OCI-LY3 (cell line): ENCODE results near the gene LRRC8E.

ENCODE experiments used
- CTCF ChIP-seq: fragments of 200-600, 300-600 bp; sonication (generic); IDR thresholded peaks from 2 replicates; pipeline ENCODE4 v1.5.1; 2014; ENCODE audit warnings: antibody characterized with exemption, low read length, low read depth
- EZH2phosphoT487 ChIP-seq: fragments of 200-600 bp; shearing (Covaris generic); IDR thresholded peaks from 2 replicates; pipeline ENCODE4 v1.6.1; 2018; ENCODE audit warnings: antibody characterized with exemption, mixed run types, low read depth

- peak; percentile 34 for TF ChIP-seq CTCF
- no peak for TF ChIP-seq EZH2phosphoT487
Measured at GRCh38 chr19:7933411-7933810, 45.1 kb downstream of the LRRC8E start.
